Thyroid gland (tissue), 4 donors: ENCODE results near the gene SLC35E1. TPM values are rescaled to one million over a fixed set of nuclear protein-coding genes. Genes with fewer than 3 reads are reported as not detected.

Experiments used
- DNase-seq, 2 donors: peaks; one replicate each; pipeline ENCODE4 v3.0.0-alpha.2; 2019
- H3K27ac ChIP-seq, 3 donors: fragments of 200-600 bp; sonication (generic); 1 replicate in 2 of 3; 2 replicates in 1 of 3; pipeline ENCODE4 v1.5.1; 2016 to 2019; ENCODE audit warnings: mild to moderate bottlenecking in 1 of 3, moderate library complexity in 1 of 3
- H3K27me3 ChIP-seq: fragments of 200-600 bp; sonication (generic); one replicate; pipeline ENCODE4 v1.5.1; 2019
- H3K36me3 ChIP-seq, 2 donors: fragments of 200-600 bp; sonication (generic); one replicate each; pipeline ENCODE4 v1.5.1; 2016 to 2019
- H3K4me1 ChIP-seq, 2 donors: fragments of 200-600 bp; sonication (generic); one replicate each; pipeline ENCODE4 v1.5.1; 2017 to 2019
- H3K4me3 ChIP-seq, 3 donors: fragments of 200-600 bp; sonication (generic); replicated peaks in 1 of 3; 1 replicate in 2 of 3; 2 replicates in 1 of 3; pipeline ENCODE4 v1.5.1; 2016; ENCODE audit warnings: mild to moderate bottlenecking in 1 of 3
- H3K9me3 ChIP-seq: fragments of 200-600 bp; sonication (generic); one replicate; pipeline ENCODE4 v1.5.1; 2017
- CTCF ChIP-seq, 6 experiments: fragments of 200-600 bp in 3 of 6; fragments of 450-650 bp in 3 of 6; sonication (generic) in 3 of 6; IDR thresholded peaks; one replicate each; pipeline ENCODE4 v1.5.1; 2016 to 2019; ENCODE audit warnings: antibody characterized with exemption in 6 of 6, mild to moderate bottlenecking in 2 of 6, inconsistent platforms in 1 of 6, moderate library complexity in 1 of 6
- POLR2A ChIP-seq, 2 donors: fragments of 450-650 bp; IDR thresholded peaks; one replicate each; pipeline ENCODE4 v1.6.1; 2017; ENCODE audit warnings: antibody characterized with exemption in 2 of 2, mild to moderate bottlenecking in 2 of 2, moderate library complexity in 1 of 2
- WGBS, 2 donors: methylation state at CpG; one replicate each; pipeline ENCODE4 v1.1.5; 2017; 5-methylcytosine and 5-hydroxymethylcytosine counted together
- intact Hi-C: fragments of 100-400 bp; cut with DNase I; formaldehyde crosslinking; loops from one replicate; pipeline ENCODE4 v1.15.1; 2023
- total RNA-seq, 4 donors: library from RNA; depleted of rRNA; stranded (reverse); fragments of >200 nt; gene quantifications; one replicate each; pipeline ENCODE4 v1.2.3, GENCODE V29; 2016

SLC35E1 gene
- total RNA-seq, 4 donors from 2014 or later, result 33.3 to 49.3 (median 38.6) TPM

GRCh38 chr19:16600824-16601223 lies 28.6 kb upstream of the SLC35E1 start:
- intact Hi-C loops, result no loop called here
- 89 to 94% methylated on average over 5 of the region's 5 CpGs for WGBS, 2 donors

GRCh38 chr19:16599655-16600346 lies 27.6 kb upstream of the SLC35E1 start:
- Histone ChIP-seq H3K4me1 (peaks cover 14 to 26% of the 10 kb centered on the region in 2 donors), H3K9me3 (no peaks in the 10 kb centered on the region), H3K36me3 (no peaks in the 10 kb centered on the region), H3K4me3 (no peak overlapping the region), H3K27ac (no peak overlapping the region), H3K27me3 (no peaks in the 10 kb centered on the region)
- TF ChIP-seq CTCF (IDR thresholded peaks at IDR 0.05) (no peak), POLR2A (IDR thresholded peaks at IDR 0.05) (no peak)
- intact Hi-C loops, result no loop called here
- 78 to 85% methylated on average over 5 to 6 of the region's 6 CpGs for WGBS, 2 donors
- DNase-seq, result no peak

More at GRCh38 chr19:16600824-16601223, 28.6 kb upstream of the SLC35E1 start:
- DNase-seq, result no peak
- TF ChIP-seq CTCF (IDR thresholded peaks at IDR 0.05), result no peak
- TF ChIP-seq POLR2A (IDR thresholded peaks at IDR 0.05), result no peak
- Histone ChIP-seq H3K27ac (no peak overlapping the region), H3K36me3 (no peaks in the 10 kb centered on the region), H3K27me3 (no peaks in the 10 kb centered on the region), H3K4me3 (no peak overlapping the region), H3K9me3 (no peaks in the 10 kb centered on the region), H3K4me1 (peaks cover 19 to 33% of the 10 kb centered on the region in 2 donors)

DNA sequence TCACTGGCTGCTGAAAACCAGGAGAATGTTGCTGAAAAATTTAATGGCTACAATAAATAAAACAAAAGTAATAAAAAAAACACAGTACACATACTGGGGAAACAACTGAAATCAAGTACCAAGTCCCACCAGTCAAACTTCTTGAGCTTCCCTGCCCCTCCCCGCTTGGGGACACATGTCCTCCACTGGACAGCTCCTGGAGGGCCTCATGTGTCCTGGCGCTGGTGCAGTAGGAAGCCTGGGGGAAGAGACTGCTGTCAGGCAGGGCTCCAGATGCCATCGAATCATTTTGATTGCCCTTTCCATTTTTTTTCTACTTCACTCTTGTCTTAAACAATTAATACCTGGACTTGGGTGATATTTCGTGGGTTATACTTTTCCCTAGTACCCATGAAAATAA lies 26.6 kb upstream of the SLC35E1 start:
- no peak overlapping the region for H3K4me3 ChIP-seq
- DNase-seq, result peak in 1 of 2 donors; percentile 48
- 47 to 56% methylated on average over 4 of the region's 4 CpGs for WGBS, 2 donors
- no peaks in the 10 kb centered on the region for H3K36me3 ChIP-seq
- H3K9me3 ChIP-seq, result no peaks in the 10 kb centered on the region
- intact Hi-C loops, result no loop called here
- no peaks in the 10 kb centered on the region for H3K27me3 ChIP-seq
- no peak overlapping the region for H3K27ac ChIP-seq
- H3K4me1 ChIP-seq, result peaks cover 14 to 31% of the 10 kb centered on the region in 2 donors
- TF ChIP-seq POLR2A (IDR thresholded peaks at IDR 0.05) (no peak), CTCF (IDR thresholded peaks at IDR 0.05) (no peak)

DNA sequence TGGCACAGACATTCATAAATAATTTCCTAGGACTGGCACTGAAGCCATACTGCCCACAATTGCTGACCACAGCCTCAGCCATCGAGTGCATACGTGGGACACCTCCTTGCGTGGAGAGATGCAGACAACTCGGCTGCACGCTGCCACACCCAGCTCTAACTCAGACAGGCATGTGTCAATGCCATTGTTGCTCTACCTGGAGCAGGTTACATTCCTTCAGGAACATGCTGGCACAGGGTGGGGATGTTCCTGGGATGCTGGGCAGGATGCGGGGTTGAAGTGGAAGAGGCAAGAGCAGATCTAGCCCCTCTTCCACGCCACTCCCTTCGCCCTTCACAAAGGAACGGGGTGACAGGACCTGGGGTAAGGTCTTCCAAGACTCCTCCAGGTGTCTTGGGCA lies 24.2 kb upstream of the SLC35E1 start:
- no peak overlapping the region for H3K4me3 ChIP-seq
- WGBS, 2 donors, result 94 to 97% methylated on average over 9 of the region's 9 CpGs
- H3K36me3 ChIP-seq, result no peaks in the 10 kb centered on the region
- no peaks in the 10 kb centered on the region for H3K9me3 ChIP-seq
- no peaks in the 10 kb centered on the region for H3K27me3 ChIP-seq
- TF ChIP-seq POLR2A (IDR thresholded peaks at IDR 0.05) (no peak), CTCF (IDR thresholded peaks at IDR 0.05) (no peak)
- no peak overlapping the region for H3K27ac ChIP-seq
- intact Hi-C loops, result no loop called here
- DNase-seq, result no peak
- peaks cover 24 to 56% of the 10 kb centered on the region in 2 donors for H3K4me1 ChIP-seq

- intact Hi-C loops, result no loop called here
- Histone ChIP-seq H3K4me1 (peaks cover 24 to 54% of the 10 kb centered on the region in 2 donors), H3K27ac (no peak overlapping the region)
These were observed 22.9 kb upstream of the SLC35E1 start for GRCh38 chr19:16595097-16595496.

More at GRCh38 chr19:16595097-16595496, 22.9 kb upstream of the SLC35E1 start:
- Histone ChIP-seq H3K27me3 (no peaks in the 10 kb centered on the region), H3K9me3 (no peaks in the 10 kb centered on the region), H3K4me3 (no peak overlapping the region), H3K36me3 (no peaks in the 10 kb centered on the region)
- TF ChIP-seq POLR2A (IDR thresholded peaks at IDR 0.05), result no peak
- TF ChIP-seq CTCF (IDR thresholded peaks at IDR 0.05), result no peak
- DNase-seq, result no peak
- WGBS, 2 donors, result 90 to 91% methylated on average over 8 of the region's 8 CpGs
